Liver (tissue), 9 donors: ENCODE measurements around the gene L3MBTL3. TPM values are rescaled to one million over a fixed set of nuclear protein-coding genes. Genes with fewer than 3 reads are reported as not detected.

ENCODE experiments used
- DNase-seq: peaks from one replicate; pipeline ENCODE4 v3.0.0-alpha.2; 2017; ENCODE audit warnings: low spot score
- H3K27ac ChIP-seq, 2 donors: one replicate each; pipeline ENCODE4 v1.7.0; 2013; ENCODE audit warnings: inconsistent platforms in 2 of 2, low read length in 2 of 2, control low read depth in 1 of 2, low read depth in 1 of 2, mild to moderate bottlenecking in 1 of 2
- H3K27me3 ChIP-seq, 4 donors: one replicate each; pipeline versions ENCODE4 v1.6.1 to v1.7.0; 2013; ENCODE audit warnings: low read length in 3 of 4, inconsistent platforms in 1 of 4, mild to moderate bottlenecking in 1 of 4, moderate library complexity in 1 of 4; ENCODE audit not compliant: control insufficient read depth in 4 of 4, insufficient read depth in 4 of 4
- H3K36me3 ChIP-seq, 4 donors: one replicate each; pipeline versions ENCODE4 v1.6.1 to v1.7.0; 2013; ENCODE audit warnings: low read length in 3 of 4, mild to moderate bottlenecking in 3 of 4, low read depth in 1 of 4, moderate library complexity in 1 of 4; ENCODE audit not compliant: control insufficient read depth in 4 of 4, insufficient read depth in 3 of 4
- H3K4me1 ChIP-seq, 4 donors: one replicate each; pipeline versions ENCODE4 v1.6.1 to v1.7.0; 2013; ENCODE audit warnings: low read length in 3 of 4, mild to moderate bottlenecking in 3 of 4, moderate library complexity in 1 of 4; ENCODE audit not compliant: control insufficient read depth in 4 of 4, insufficient read depth in 4 of 4
- H3K4me3 ChIP-seq, 3 donors: one replicate each; pipeline versions ENCODE4 v1.6.1 to v1.7.0; 2013; ENCODE audit warnings: low read length in 3 of 3, control low read depth in 1 of 3, low read depth in 1 of 3, mild to moderate bottlenecking in 1 of 3
- H3K9ac ChIP-seq, 2 donors: one replicate each; pipeline ENCODE4 v1.7.0; 2013; ENCODE audit warnings: low read length in 2 of 2, mild to moderate bottlenecking in 2 of 2, moderate library complexity in 2 of 2, control low read depth in 1 of 2, low read depth in 1 of 2
- H3K9me3 ChIP-seq, 4 donors: one replicate each; pipeline versions ENCODE4 v1.6.1 to v1.7.0; 2013; ENCODE audit warnings: low read length in 3 of 4; ENCODE audit not compliant: control insufficient read depth in 4 of 4
- ATF3 ChIP-seq: IDR thresholded peaks from 2 replicates; pipeline ENCODE4 v1.6.1; 2016; ENCODE audit warnings: antibody characterized with exemption
- CTCF ChIP-seq: fragments of 150-350 bp; IDR thresholded peaks from 2 replicates; pipeline ENCODE4 v1.5.1; 2017; ENCODE audit warnings: improper control_type of control experiment, low read depth, low read length; ENCODE audit not compliant: missing input control
- EGR1 ChIP-seq, 2 donors: IDR thresholded peaks; 2 replicates each; pipeline ENCODE4 v1.6.1; 2016 to 2018; ENCODE audit warnings: antibody characterized with exemption in 2 of 2, low read depth in 2 of 2
- FOXA1 ChIP-seq: IDR thresholded peaks from 2 replicates; pipeline ENCODE4 v1.6.1; 2016; ENCODE audit warnings: antibody characterized with exemption
- FOXA2 ChIP-seq: IDR thresholded peaks from 2 replicates; pipeline ENCODE4 v1.6.1; 2016; ENCODE audit warnings: antibody characterized with exemption
- GABPA ChIP-seq, 2 donors: IDR thresholded peaks in 1 of 2; conservative IDR thresholded peaks in 1 of 2; 2 replicates each; pipeline ENCODE4 v1.6.1; 2016; ENCODE audit warnings: antibody characterized with exemption in 2 of 2, mild to moderate bottlenecking in 1 of 2, moderate library complexity in 1 of 2
- HNF4A ChIP-seq, 2 donors: conservative IDR thresholded peaks; 2 replicates each; pipeline ENCODE4 v1.6.1; 2016; ENCODE audit warnings: antibody characterized with exemption in 2 of 2, mild to moderate bottlenecking in 2 of 2
- HNF4G ChIP-seq: IDR thresholded peaks from 2 replicates; pipeline ENCODE4 v1.6.1; 2016; ENCODE audit warnings: antibody characterized with exemption
- JUND ChIP-seq, 2 donors: IDR thresholded peaks; 2 replicates each; pipeline ENCODE4 v1.6.1; 2016; ENCODE audit warnings: antibody characterized with exemption in 2 of 2
- MAX ChIP-seq: IDR thresholded peaks from 2 replicates; pipeline ENCODE4 v1.6.1; 2016; ENCODE audit warnings: antibody characterized with exemption
- NR2F2 ChIP-seq: IDR thresholded peaks from 2 replicates; pipeline ENCODE4 v1.6.1; 2016; ENCODE audit warnings: antibody characterized with exemption
- RAD21 ChIP-seq, 2 donors: IDR thresholded peaks; 2 replicates each; pipeline ENCODE4 v1.6.1; 2016; ENCODE audit warnings: antibody characterized with exemption in 2 of 2, mild to moderate bottlenecking in 2 of 2
- REST ChIP-seq: IDR thresholded peaks from 2 replicates; pipeline ENCODE4 v1.6.1; 2016; ENCODE audit warnings: antibody characterized with exemption, mild to moderate bottlenecking
- RXRA ChIP-seq, 2 donors: IDR thresholded peaks; 2 replicates each; pipeline ENCODE4 v1.6.1; 2017 to 2018; ENCODE audit warnings: antibody characterized with exemption in 2 of 2, mild to moderate bottlenecking in 1 of 2
- SP1 ChIP-seq: IDR thresholded peaks from 2 replicates; pipeline ENCODE4 v1.6.1; 2018; ENCODE audit warnings: antibody characterized with exemption, mild to moderate bottlenecking
- TAF1 ChIP-seq: conservative IDR thresholded peaks from 2 replicates; pipeline ENCODE4 v1.6.1; 2016; ENCODE audit warnings: antibody characterized with exemption, mild to moderate bottlenecking
- YY1 ChIP-seq: IDR thresholded peaks from 2 replicates; pipeline ENCODE4 v1.6.1; 2016; ENCODE audit warnings: antibody characterized with exemption, mild to moderate bottlenecking
- ZBTB33 ChIP-seq: IDR thresholded peaks from 2 replicates; pipeline ENCODE4 v1.6.1; 2016; ENCODE audit warnings: antibody characterized with exemption
- WGBS: extraction: QIAGEN DNeasy Blood & Tissue Kit; methylation state at CpG from one replicate; pipeline ENCODE4 v1.1.7; 2013; 5-methylcytosine and 5-hydroxymethylcytosine counted together
- polyA plus RNA-seq, 2 donors: library from polyadenylated mRNA; stranded (reverse) in 1 of 2; unstranded in 1 of 2; fragments of 200-250 nt in 1 of 2; fragments of >200 nt in 1 of 2; fragmentation: Nextera tagmentation in 1 of 2; extraction: Ambion mirVana in 1 of 2; gene quantifications; one replicate each; pipeline versions ENCODE4 v1.2.1 to v1.2.3, GENCODE V29; 2013 to 2015
- total RNA-seq, 2 donors: library from RNA; depleted of rRNA; stranded (reverse); fragments of >200 nt; gene quantifications; one replicate each; pipeline ENCODE4 v1.2.3, GENCODE V29; 2014
- donor health status: healthy.
- donor health status: healthy.
- donor health status: healthy.
- donor health status: healthy.
- donor health status: healthy.

L3MBTL3 gene
- total and polyA plus RNA-seq, 4 donors, result 1.9 to 9.2 (median 3.7) TPM

- Histone ChIP-seq H3K9me3 (peaks cover 0 to 2% (median 0%) of the 10 kb centered on the region in 4 donors), H3K27me3 (no peaks in the 10 kb centered on the region), H3K36me3 (no peaks in the 10 kb centered on the region), H3K4me3 (no peak overlapping the region), H3K27ac (no peak overlapping the region), H3K4me1 (no peaks in the 10 kb centered on the region), H3K9ac (no peak overlapping the region)
- DNase-seq, result no peak
- TF ChIP-seq SP1 (no peak), TAF1 (no peak), RAD21 (IDR thresholded peaks at IDR 0.05) (no peak), GABPA (IDR thresholded peaks at IDR 0.05 in 1 of 2, conservative IDR thresholded peaks at IDR 0.05 in 1 of 2) (no peak), CTCF (no peak), RXRA (IDR thresholded peaks at IDR 0.05) (no peak), MAX (no peak), HNF4A (conservative IDR thresholded peaks at IDR 0.05) (no peak), HNF4G (no peak), ZBTB33 (no peak), EGR1 (IDR thresholded peaks at IDR 0.05; ENCODE audit: low read depth in 2 of 2) (no peak), ATF3 (no peak), REST (no peak), YY1 (no peak), FOXA2 (no peak), JUND (IDR thresholded peaks at IDR 0.05) (no peak), FOXA1 (no peak), NR2F2 (no peak)
- WGBS, result 95% methylated on average over 5 of the region's 5 CpGs
These were observed 138.5 kb downstream of the L3MBTL3 start for GRCh38 chr6:130156908-130157307.

GRCh38 chr6:130158056-130158455, 139.7 kb downstream of the L3MBTL3 start:
- Histone ChIP-seq H3K9me3 (peaks cover 0 to 2% (median 0%) of the 10 kb centered on the region in 4 donors), H3K4me3 (no peak overlapping the region), H3K9ac (no peak overlapping the region), H3K27me3 (no peaks in the 10 kb centered on the region), H3K4me1 (no peaks in the 10 kb centered on the region), H3K27ac (no peak overlapping the region), H3K36me3 (no peaks in the 10 kb centered on the region)
- DNase-seq, result no peak
- WGBS, result 89% methylated on average over 2 of the region's 2 CpGs
- TF ChIP-seq ATF3, result no peak
- TF ChIP-seq JUND (IDR thresholded peaks at IDR 0.05), result no peak
- TF ChIP-seq EGR1 (IDR thresholded peaks at IDR 0.05; ENCODE audit: low read depth in 2 of 2), result no peak
- no peak for TF ChIP-seq SP1
- TF ChIP-seq FOXA2, result no peak
- TF ChIP-seq TAF1, result no peak
- no peak for TF ChIP-seq MAX
- no peak for TF ChIP-seq FOXA1
- TF ChIP-seq HNF4A (conservative IDR thresholded peaks at IDR 0.05), result no peak
- no peak for TF ChIP-seq REST
- no peak for TF ChIP-seq RXRA (IDR thresholded peaks at IDR 0.05)
- TF ChIP-seq RAD21 (IDR thresholded peaks at IDR 0.05), result no peak
- TF ChIP-seq GABPA (IDR thresholded peaks at IDR 0.05 in 1 of 2, conservative IDR thresholded peaks at IDR 0.05 in 1 of 2), result no peak
- TF ChIP-seq HNF4G, result no peak
